ELR (cell line): Measurements from ENCODE around the gene SF3B6.
"Not testable (repeated sequence)": the region's sequence is repeated elsewhere in the genome, so short reads cannot be mapped to it uniquely, and the experiment has no call there.

Experiments
- DNase-seq: peaks from one replicate; pipeline ENCODE4 v3.0.0-alpha.2; 2015; ENCODE audit warnings: low read depth

The SF3B6 gene

GRCh38 chr2:24093270-24093669, 17.1 kb upstream of the SF3B6 start:
- not testable (repeated sequence) for DNase-seq

- no peak for DNase-seq
These were observed 12.8 kb upstream of the SF3B6 start for GRCh38 chr2:24088821-24089359.

- no peak for DNase-seq
These were observed 10.9 kb upstream of the SF3B6 start for GRCh38 chr2:24087032-24087431.

GRCh38 chr2:24086241-24086640, 10.1 kb upstream of the SF3B6 start:
- DNase-seq, result no peak

- DNase-seq, result no peak
These were observed 9.0 kb upstream of the SF3B6 start for GRCh38 chr2:24085200-24085489.

- DNase-seq, result peak; percentile 89
These were observed 8.5 kb upstream of the SF3B6 start, which contains the start of gene TP53I3 for GRCh38 chr2:24084386-24085199. TP53I3 (minus strand) TSS chr2:24084834; CDS start chr2:24084326, 508 bp downstream.

GRCh38 chr2:24083567-24084385, 7.7 kb upstream of the SF3B6 start:
- peak; percentile 86 for DNase-seq

- DNase-seq, result no peak
These were observed 6.9 kb upstream of the SF3B6 start for GRCh38 chr2:24082787-24083566.

GRCh38 chr2:24080701-24081100, 4.6 kb upstream of the SF3B6 start:
- no peak for DNase-seq

GRCh38 chr2:24077879-24078278, 1.8 kb upstream of the SF3B6 start:
- no peak for DNase-seq

GRCh38 chr2:24077535-24077877, 1.4 kb upstream of the SF3B6 start:
- no peak for DNase-seq

GRCh38 chr2:24076849-24077534, 866 bp upstream of the SF3B6 start:
- DNase-seq, result peak; percentile 32

- DNase-seq, result no peak
These were observed 867 bp downstream of the SF3B6 start for GRCh38 chr2:24075259-24075658.

- no peak for DNase-seq
These were observed 2.3 kb downstream of the SF3B6 start for GRCh38 chr2:24073816-24074215.

GRCh38 chr2:24072259-24072658, 3.9 kb downstream of the SF3B6 start:
- DNase-seq, result no peak

- no peak for DNase-seq
These were observed 10.8 kb downstream of the SF3B6 start for GRCh38 chr2:24065341-24065740.

GRCh38 chr2:24058564-24059271, 17.4 kb downstream of the SF3B6 start:
- DNase-seq, result no peak

- DNase-seq, result no peak
These were observed 20.4 kb downstream of the SF3B6 start for GRCh38 chr2:24055750-24056149.

GRCh38 chr2:24054366-24055010, 21.6 kb downstream of the SF3B6 start:
- no peak for DNase-seq

- no peak for DNase-seq
These were observed 23.2 kb downstream of the SF3B6 start for GRCh38 chr2:24052951-24053350.

- no peak for DNase-seq
These were observed 24.3 kb downstream of the SF3B6 start for GRCh38 chr2:24051833-24052232.
